Memory B cell (primary cell): ENCODE results near the gene DLX1.

Experiments used
- ATAC-seq: fragments of 150-1000 bp; cut with Tn5 transposase; 2 replicates; pipeline ENCODE4 v1.10.0; 2021; ENCODE audit warnings: low read depth, mild to moderate bottlenecking, moderate library complexity
- DNase-seq, 2 donors: peaks; one replicate each; pipeline ENCODE4 v3.0.0; 2022; ENCODE audit warnings: low spot score in 2 of 2
- H3K27ac Mint-ChIP-seq: one replicate; pipeline ENCODE4 v1.8.0; 2022; ENCODE audit warnings: mild to moderate bottlenecking, moderate library complexity, mixed read lengths
- H3K27me3 Mint-ChIP-seq: one replicate; pipeline ENCODE4 v1.8.0; 2022; ENCODE audit warnings: mixed read lengths
- H3K36me3 Mint-ChIP-seq: one replicate; pipeline ENCODE4 v1.8.0; 2022; ENCODE audit warnings: mild to moderate bottlenecking, mixed read lengths
- H3K4me1 Mint-ChIP-seq: one replicate; pipeline ENCODE4 v1.8.0; 2022; ENCODE audit warnings: mixed read lengths
- H3K4me3 Mint-ChIP-seq: one replicate; pipeline ENCODE4 v1.8.0; 2022; ENCODE audit warnings: mild to moderate bottlenecking, moderate library complexity, mixed read lengths
- H3K9me3 Mint-ChIP-seq: one replicate; pipeline ENCODE4 v1.8.0; 2022; ENCODE audit warnings: mixed read lengths

DLX1 gene

GRCh38 chr2:172095146-172095904 lies 10.0 kb downstream of the DLX1 start:
- peaks cover 3% of the 10 kb centered on the region for H3K9me3 Mint-ChIP-seq

GRCh38 chr2:172095905-172096625 lies 10.8 kb downstream of the DLX1 start:
- Mint-ChIP-seq H3K4me1 (peaks cover 16% of the 10 kb centered on the region), H3K9me3 (peaks cover 3% of the 10 kb centered on the region), H3K36me3 (no peaks in the 10 kb centered on the region), H3K4me3 (no peak overlapping the region), H3K27ac (peak overlapping the region; percentile 47), H3K27me3 (peaks cover 27% of the 10 kb centered on the region)
- ATAC-seq: no peak
- DNase-seq: peak in 1 of 2 donors; percentile 23

More at GRCh38 chr2:172095146-172095904, 10.0 kb downstream of the DLX1 start:
- DNase-seq (peak in 1 of 2 donors; percentile 57), ATAC-seq (peak; percentile 79)
- peaks cover 16% of the 10 kb centered on the region for H3K4me1 Mint-ChIP-seq
- no peaks in the 10 kb centered on the region for H3K36me3 Mint-ChIP-seq
- peaks cover 27% of the 10 kb centered on the region for H3K27me3 Mint-ChIP-seq
- peak overlapping the region; percentile 69 for H3K4me3 Mint-ChIP-seq
- no peak overlapping the region for H3K27ac Mint-ChIP-seq

GRCh38 chr2:172096626-172097547 lies 11.6 kb downstream of the DLX1 start:
- H3K4me3 Mint-ChIP-seq: peak overlapping the region; percentile 37
- peaks cover 3% of the 10 kb centered on the region for H3K9me3 Mint-ChIP-seq
- H3K36me3 Mint-ChIP-seq: no peaks in the 10 kb centered on the region
- peak in 1 of 2 donors; percentile 22 for DNase-seq
- H3K4me1 Mint-ChIP-seq: peaks cover 21% of the 10 kb centered on the region
- no peak for ATAC-seq
- H3K27me3 Mint-ChIP-seq: peaks cover 28% of the 10 kb centered on the region
- H3K27ac Mint-ChIP-seq: peak overlapping the region; percentile 47

GRCh38 chr2:172097557-172098131 lies 12.3 kb downstream of the DLX1 start:
- peaks cover 23% of the 10 kb centered on the region for H3K4me1 Mint-ChIP-seq
- H3K4me3 Mint-ChIP-seq: no peak overlapping the region
- H3K36me3 Mint-ChIP-seq: no peaks in the 10 kb centered on the region
- peaks cover 29% of the 10 kb centered on the region for H3K27me3 Mint-ChIP-seq
- no peak for DNase-seq
- no peak for ATAC-seq
- peaks cover 3% of the 10 kb centered on the region for H3K9me3 Mint-ChIP-seq
- no peak overlapping the region for H3K27ac Mint-ChIP-seq

- peaks cover 27% of the 10 kb centered on the region for H3K27me3 Mint-ChIP-seq
- peaks cover 25% of the 10 kb centered on the region for H3K4me1 Mint-ChIP-seq
- peaks cover 3% of the 10 kb centered on the region for H3K9me3 Mint-ChIP-seq
- H3K27ac Mint-ChIP-seq: peak overlapping the region; percentile 32
- DNase-seq: no peak
- no peaks in the 10 kb centered on the region for H3K36me3 Mint-ChIP-seq
- peak overlapping the region; percentile 28 for H3K4me3 Mint-ChIP-seq
- ATAC-seq: no peak
These were observed 13.0 kb downstream of the DLX1 start for GRCh38 chr2:172098287-172098649.

GRCh38 chr2:172098650-172099471 lies 13.6 kb downstream of the DLX1 start:
- DNase-seq: peak in 1 of 2 donors; percentile 31

GRCh38 chr2:172099472-172100079 lies 14.3 kb downstream of the DLX1 start:
- Mint-ChIP-seq H3K4me3 (no peak overlapping the region), H3K27me3 (peaks cover 26% of the 10 kb centered on the region), H3K9me3 (peaks cover 2% of the 10 kb centered on the region), H3K27ac (no peak overlapping the region), H3K4me1 (peaks cover 23% of the 10 kb centered on the region), H3K36me3 (no peaks in the 10 kb centered on the region)
- no peak for DNase-seq
- no peak for ATAC-seq

More at GRCh38 chr2:172098650-172099471, 13.6 kb downstream of the DLX1 start:
- Mint-ChIP-seq H3K36me3 (no peaks in the 10 kb centered on the region), H3K27ac (peak overlapping the region; percentile 32), H3K4me3 (peak overlapping the region; percentile 28), H3K9me3 (peaks cover 3% of the 10 kb centered on the region), H3K4me1 (peaks cover 24% of the 10 kb centered on the region), H3K27me3 (peaks cover 27% of the 10 kb centered on the region)
- ATAC-seq: no peak

GRCh38 chr2:172100080-172100934 lies 15.0 kb downstream of the DLX1 start:
- Mint-ChIP-seq H3K4me1 (peaks cover 23% of the 10 kb centered on the region), H3K27ac (no peak overlapping the region), H3K4me3 (peak overlapping the region; percentile 29), H3K9me3 (peaks cover 5% of the 10 kb centered on the region), H3K27me3 (peaks cover 29% of the 10 kb centered on the region), H3K36me3 (no peaks in the 10 kb centered on the region)
- DNase-seq (peak in 1 of 2 donors; percentile 42), ATAC-seq (no peak)

GRCh38 chr2:172100935-172101820 lies 15.9 kb downstream of the DLX1 start:
- peak overlapping the region; percentile 73 for H3K27ac Mint-ChIP-seq
- H3K4me1 Mint-ChIP-seq: peaks cover 17% of the 10 kb centered on the region
- H3K9me3 Mint-ChIP-seq: peaks cover 5% of the 10 kb centered on the region
- no peaks in the 10 kb centered on the region for H3K36me3 Mint-ChIP-seq
- H3K4me3 Mint-ChIP-seq: peak overlapping the region; percentile 66
- ATAC-seq: no peak
- peak in 1 of 2 donors; percentile 34 for DNase-seq
- H3K27me3 Mint-ChIP-seq: peaks cover 29% of the 10 kb centered on the region

GRCh38 chr2:172101821-172102390 lies 16.6 kb downstream of the DLX1 start:
- H3K4me3 Mint-ChIP-seq: peak overlapping the region; percentile 66
- H3K4me1 Mint-ChIP-seq: peaks cover 13% of the 10 kb centered on the region
- H3K9me3 Mint-ChIP-seq: peaks cover 5% of the 10 kb centered on the region
- peaks cover 26% of the 10 kb centered on the region for H3K27me3 Mint-ChIP-seq
- H3K27ac Mint-ChIP-seq: peak overlapping the region; percentile 73
- DNase-seq (peak in 1 of 2 donors; percentile 51), ATAC-seq (no peak)
- no peaks in the 10 kb centered on the region for H3K36me3 Mint-ChIP-seq
